GDM1 (cell line): ENCODE results near the gene F2RL3.
A peak's percentile ranks its signal among the peaks of the same experiment; 100 is the strongest.

Experiments used
- DNase-seq: peaks from one replicate; lab custom pipeline; 2025; lab: John Stamatoyannopoulos, UW

Gene F2RL3

GRCh38 chr19:16895467-16896145, 6.8 kb downstream of the F2RL3 start:
- no peak for DNase-seq

- no peak for DNase-seq
These were observed 7.6 kb downstream of the F2RL3 start for GRCh38 chr19:16896146-16897028.

GRCh38 chr19:16897029-16897855, 8.4 kb downstream of the F2RL3 start:
- DNase-seq: peak; percentile 44

GRCh38 chr19:16897856-16898161, 9.0 kb downstream of the F2RL3 start:
- DNase-seq: no peak

GRCh38 chr19:16898361-16899015, 9.7 kb downstream of the F2RL3 start:
- no peak for DNase-seq

- DNase-seq: peak; percentile 23
These were observed 10.8 kb downstream of the F2RL3 start for GRCh38 chr19:16899566-16900075.

- no peak for DNase-seq
These were observed 12.8 kb downstream of the F2RL3 start for GRCh38 chr19:16901491-16902175.

GRCh38 chr19:16902545-16902944, 13.7 kb downstream of the F2RL3 start:
- DNase-seq: no peak

GRCh38 chr19:16903347-16903746, 14.5 kb downstream of the F2RL3 start:
- no peak for DNase-seq

GRCh38 chr19:16904599-16904998, 15.8 kb downstream of the F2RL3 start:
- no peak for DNase-seq

GRCh38 chr19:16908759-16909158, 20.0 kb downstream of the F2RL3 start:
- no peak for DNase-seq

- DNase-seq: no peak
These were observed 22.2 kb downstream of the F2RL3 start for GRCh38 chr19:16911046-16911445.

GRCh38 chr19:16912780-16913179, 24.0 kb downstream of the F2RL3 start:
- no peak for DNase-seq

GRCh38 chr19:16914421-16914820, 25.6 kb downstream of the F2RL3 start:
- DNase-seq: no peak

- no peak for DNase-seq
These were observed 26.3 kb downstream of the F2RL3 start for GRCh38 chr19:16915135-16915534.

GRCh38 chr19:16915734-16916133, 26.9 kb downstream of the F2RL3 start:
- DNase-seq: no peak

- DNase-seq: no peak
These were observed 28.6 kb downstream of the F2RL3 start for GRCh38 chr19:16917401-16917800.

- no peak for DNase-seq
These were observed 30.7 kb downstream of the F2RL3 start for GRCh38 chr19:16919496-16919895.

GRCh38 chr19:16920816-16921529, 32.2 kb downstream of the F2RL3 start:
- no peak for DNase-seq

- no peak for DNase-seq
These were observed 33.2 kb downstream of the F2RL3 start for GRCh38 chr19:16921766-16922591.
